Common myeloid progenitor, CD34-positive (primary cell): ENCODE measurements around the gene CDK5.
A peak's percentile ranks its signal among the peaks of the same experiment; 100 is the strongest.

ENCODE experiments used
- CTCF ChIA-PET: fragments of 350-600 bp; sonication (Branson Sonifier 250); formaldehyde crosslinking; loops from one replicate; lab custom pipeline; 2021; ENCODE audit warnings: antibody characterized with exemption; lab: Charles Lee
- POLR2A ChIA-PET: fragments of 350-600 bp; sonication (Branson Sonifier 250); formaldehyde crosslinking; loops from one replicate; lab custom pipeline; 2021; ENCODE audit warnings: antibody characterized with exemption; lab: Charles Lee
- DNase-seq, 3 donors: peaks; one replicate each; pipeline versions ENCODE4 v3.0.0 to v3.0.0-alpha.2; 2013
- H3K27ac ChIP-seq, 2 experiments: 1 replicate in 1 of 2; 2 replicates in 1 of 2; pipeline ENCODE4 v1.7.0; 2013; ENCODE audit warnings: inconsistent platforms in 2 of 2, low read length in 2 of 2, mild to moderate bottlenecking in 2 of 2, low read depth in 1 of 2, moderate library complexity in 1 of 2; ENCODE audit not compliant: severe bottlenecking in 2 of 2, insufficient read depth in 1 of 2, poor library complexity in 1 of 2
- H3K27me3 ChIP-seq, 5 experiments: replicated peaks in 2 of 5; 1 replicate in 3 of 5; 2 replicates in 2 of 5; pipeline versions ENCODE4 v1.6.1 to v1.7.0; 2013; ENCODE audit warnings: low read length in 4 of 5, mild to moderate bottlenecking in 2 of 5, moderate library complexity in 2 of 5, inconsistent platforms in 1 of 5; ENCODE audit not compliant: insufficient read depth in 5 of 5, control insufficient read depth in 4 of 5
- H3K36me3 ChIP-seq, 4 experiments: 1 replicate in 2 of 4; 2 replicates in 2 of 4; pipeline versions ENCODE4 v1.6.1 to v1.7.0; 2013; ENCODE audit warnings: low read length in 3 of 4, control low read depth in 1 of 4, mild to moderate bottlenecking in 1 of 4; ENCODE audit not compliant: control insufficient read depth in 4 of 4, insufficient read depth in 4 of 4
- H3K4me1 ChIP-seq, 4 experiments: 1 replicate in 3 of 4; 2 replicates in 1 of 4; pipeline versions ENCODE4 v1.6.1 to v1.7.1; 2013; ENCODE audit warnings: low read length in 3 of 4, mild to moderate bottlenecking in 3 of 4, control low read depth in 1 of 4, inconsistent platforms in 1 of 4, moderate library complexity in 1 of 4; ENCODE audit not compliant: control insufficient read depth in 4 of 4, insufficient read depth in 4 of 4; ENCODE audit errors: control extremely low read depth in 1 of 4
- H3K4me3 ChIP-seq, 7 experiments: 1 replicate in 4 of 7; 2 replicates in 3 of 7; pipeline versions ENCODE4 v1.5.1 to v1.7.0; 2013; ENCODE audit warnings: mild to moderate bottlenecking in 7 of 7, low read length in 6 of 7, moderate library complexity in 6 of 7, inconsistent platforms in 2 of 7, low read depth in 2 of 7, control low read depth in 1 of 7; ENCODE audit not compliant: insufficient read depth in 4 of 7, control insufficient read depth in 1 of 7; ENCODE audit errors: extremely low read depth in 1 of 7
- H3K9me3 ChIP-seq, 5 experiments: 1 replicate in 4 of 5; 2 replicates in 1 of 5; pipeline versions ENCODE4 v1.6.1 to v1.7.1; 2013; ENCODE audit warnings: low read length in 4 of 5, mild to moderate bottlenecking in 2 of 5, inconsistent platforms in 1 of 5, low read depth in 1 of 5, moderate library complexity in 1 of 5; ENCODE audit not compliant: control insufficient read depth in 4 of 5, insufficient read depth in 2 of 5; ENCODE audit errors: control extremely low read depth in 1 of 5
- WGBS: methylation state at CpG from one replicate; pipeline ENCODE4 v1.1.5; 2013; ENCODE audit not compliant: insufficient coverage; 5-methylcytosine and 5-hydroxymethylcytosine counted together

The CDK5 gene

DNA sequence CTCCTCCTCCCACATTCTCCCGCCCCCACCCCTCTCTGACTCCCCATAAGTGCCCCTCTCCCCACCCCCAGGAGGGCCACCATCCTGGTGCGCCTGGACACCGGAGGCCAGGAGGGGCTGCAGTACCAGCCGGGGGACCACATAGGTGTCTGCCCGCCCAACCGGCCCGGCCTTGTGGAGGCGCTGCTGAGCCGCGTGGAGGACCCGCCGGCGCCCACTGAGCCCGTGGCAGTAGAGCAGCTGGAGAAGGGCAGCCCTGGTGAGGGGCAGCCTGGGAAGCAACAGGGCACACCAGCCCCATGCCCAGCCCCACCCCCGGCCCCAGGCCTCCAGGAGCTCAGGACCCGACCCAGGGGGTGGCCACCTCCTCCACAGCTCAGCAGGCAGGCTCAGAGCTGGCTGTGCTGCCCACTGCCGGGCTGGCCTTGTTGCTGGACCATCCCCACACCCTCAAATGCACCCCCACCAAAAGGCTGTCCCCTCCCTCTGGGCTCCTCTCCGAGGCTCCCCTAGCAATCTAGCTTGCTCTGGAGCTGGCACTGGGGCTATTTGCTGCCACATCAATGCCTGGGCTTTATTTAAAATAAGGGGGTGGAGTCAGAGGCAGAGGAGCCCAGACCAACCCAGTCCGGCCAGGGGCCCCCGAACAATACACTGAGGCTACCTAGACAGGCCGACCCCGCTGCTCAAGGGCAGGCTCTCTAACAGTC lies 48.2 kb downstream of the CDK5 start:
- Histone ChIP-seq H3K4me3 (no peak overlapping the region), H3K27me3 (peaks cover 0 to 42% (median 4%) of the 10 kb centered on the region in 5 experiments), H3K4me1 (peaks cover 0 to 43% (median 38%) of the 10 kb centered on the region in 4 experiments), H3K27ac (peak overlapping the region in 1 of 2 experiments; percentile 43), H3K9me3 (no peaks in the 10 kb centered on the region), H3K36me3 (no peaks in the 10 kb centered on the region)
- 88% methylated on average over 21 of the region's 22 CpGs for WGBS
- ChIA-PET POLR2A (interaction anchor here (0.8 to 1.3 kb wide), 3 partner anchors 15 to 94 kb away, joined by 3 to 4 read pairs (median 3); no protein-coding TSS in a partner anchor), CTCF (interaction anchor here (1.0 to 10.5 kb wide), 10 partner anchors 9 to 560 kb away, joined by 3 to 101 read pairs (median 24); partner anchors contain the start of genes ABCB8, ATG9B and NOS3)
- no peak for DNase-seq

DNA sequence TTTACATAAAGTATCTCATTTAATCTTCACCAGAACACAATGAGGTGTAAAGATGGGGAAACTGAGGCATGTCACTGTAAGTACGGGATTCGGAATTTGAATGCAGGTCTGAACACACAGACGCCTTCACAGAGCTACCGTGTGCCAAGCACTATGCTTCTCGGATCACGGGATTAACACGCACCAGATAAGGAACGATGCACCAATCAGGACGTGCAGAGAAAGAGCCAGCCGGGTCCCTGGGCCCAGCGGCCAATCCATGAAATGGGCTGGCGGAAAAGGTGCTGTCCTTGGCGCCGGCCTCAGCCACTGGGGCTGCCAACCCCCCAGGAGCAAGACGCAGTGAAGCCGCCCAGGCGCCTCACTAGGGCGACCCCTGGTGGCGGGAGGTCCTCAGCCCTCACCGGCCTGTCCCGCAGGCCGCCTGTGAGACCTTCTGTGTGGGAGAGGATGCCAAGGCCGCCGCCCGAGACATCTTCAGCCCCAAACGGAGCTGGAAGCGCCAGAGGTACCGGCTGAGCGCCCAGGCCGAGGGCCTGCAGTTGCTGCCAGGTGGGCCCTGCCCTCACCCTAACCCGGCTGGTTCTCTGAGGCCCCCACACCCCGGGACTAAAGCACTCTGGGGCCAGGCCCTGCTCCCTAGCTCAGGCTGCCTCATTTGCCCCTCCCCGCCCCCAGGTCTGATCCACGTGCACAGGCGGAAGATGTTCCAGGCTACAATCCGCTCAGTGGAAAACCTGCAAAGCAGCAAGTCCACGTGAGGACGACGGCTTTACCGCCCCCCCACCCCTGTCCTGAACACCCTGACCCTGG lies 49.0 kb downstream of the CDK5 start:
- Histone ChIP-seq H3K27me3 (peaks cover 0 to 38% (median 4%) of the 10 kb centered on the region in 5 experiments), H3K36me3 (no peaks in the 10 kb centered on the region), H3K4me1 (peaks cover 0 to 36% (median 30%) of the 10 kb centered on the region in 4 experiments), H3K9me3 (no peaks in the 10 kb centered on the region), H3K4me3 (peak overlapping the region in 2 of 7 experiments; percentile 3 to 14), H3K27ac (peak overlapping the region in 1 of 2 experiments; percentile 44)
- ChIA-PET POLR2A (no interaction called here), CTCF (interaction anchor here (1.0 to 10.5 kb wide), 14 partner anchors 10 to 110 kb away, joined by 3 to 101 read pairs (median 12); partner anchors contain the start of genes ATG9B and NOS3)
- peak in 2 of 3 donors; percentile 65 to 69 for DNase-seq
- 59% methylated on average over 35 of the region's 40 CpGs for WGBS

DNA sequence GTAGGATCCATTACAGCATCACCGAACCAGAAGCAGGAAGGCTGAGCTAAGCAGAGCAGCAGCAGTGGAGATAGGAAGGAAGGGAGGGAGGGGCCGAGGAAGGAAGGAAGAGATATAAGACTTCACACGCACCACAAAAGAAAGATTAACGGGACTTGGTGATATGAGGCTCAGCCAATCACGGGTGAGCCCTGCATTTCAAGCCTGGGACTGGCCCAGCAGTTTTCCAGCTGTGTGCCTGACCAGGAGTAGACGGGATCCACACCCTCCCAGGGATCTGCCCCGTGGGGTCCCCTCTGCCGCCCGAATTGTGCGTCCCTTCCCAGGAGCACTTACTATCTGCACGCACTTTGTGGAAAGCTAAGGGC lies 49.6 kb downstream of the CDK5 start:
- peak in 2 of 3 donors; percentile 31 to 36 for DNase-seq
- Histone ChIP-seq H3K27ac (peak overlapping the region in 1 of 2 experiments; percentile 44), H3K9me3 (no peaks in the 10 kb centered on the region), H3K27me3 (peaks cover 0 to 36% (median 4%) of the 10 kb centered on the region in 5 experiments), H3K36me3 (no peaks in the 10 kb centered on the region), H3K4me1 (peaks cover 0 to 31% (median 26%) of the 10 kb centered on the region in 4 experiments), H3K4me3 (no peak overlapping the region)
- 12% methylated on average over 5 of the region's 11 CpGs for WGBS
- CTCF ChIA-PET, result interaction anchor here (1.2 to 10.5 kb wide), 13 partner anchors 10 to 110 kb away, joined by 3 to 101 read pairs (median 17); partner anchors contain the start of genes ATG9B and NOS3
- POLR2A ChIA-PET, result no interaction called here

DNA sequence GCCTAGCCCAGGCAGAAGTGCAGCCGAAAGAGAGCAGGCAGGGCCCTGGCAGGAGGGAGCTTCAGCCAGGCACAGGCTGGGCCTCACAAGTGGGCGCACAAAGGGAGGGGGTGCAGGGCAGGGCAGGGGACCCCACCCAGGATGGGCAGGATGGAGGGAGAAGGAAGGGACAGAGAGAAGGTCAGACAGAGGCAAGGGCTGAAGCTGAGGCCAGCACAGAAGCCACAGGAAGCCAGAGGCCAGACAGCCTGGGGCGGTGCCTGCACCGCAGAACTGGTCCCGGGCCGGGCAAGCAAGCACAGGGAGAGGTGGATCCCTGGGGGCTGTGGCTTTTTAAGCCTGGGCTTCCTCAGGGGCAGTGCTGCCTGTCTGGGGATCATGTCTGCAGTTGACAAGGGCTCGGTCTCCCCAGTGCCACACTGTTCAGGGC lies 50.2 kb downstream of the CDK5 start:
- ChIA-PET CTCF (interaction anchor here (0.7 to 10.5 kb wide), 14 partner anchors 10 to 109 kb away, joined by 3 to 101 read pairs (median 6); partner anchors contain the start of genes ATG9B and NOS3), POLR2A (no interaction called here)
- no peak overlapping the region for H3K27ac ChIP-seq
- no peak overlapping the region for H3K4me3 ChIP-seq
- H3K36me3 ChIP-seq, result no peaks in the 10 kb centered on the region
- peaks cover 0 to 25% (median 22%) of the 10 kb centered on the region in 4 experiments for H3K4me1 ChIP-seq
- WGBS, result 34% methylated on average over 6 of the region's 7 CpGs
- H3K27me3 ChIP-seq, result peaks cover 0 to 33% (median 4%) of the 10 kb centered on the region in 5 experiments
- DNase-seq, result no peak
- no peaks in the 10 kb centered on the region for H3K9me3 ChIP-seq

DNA sequence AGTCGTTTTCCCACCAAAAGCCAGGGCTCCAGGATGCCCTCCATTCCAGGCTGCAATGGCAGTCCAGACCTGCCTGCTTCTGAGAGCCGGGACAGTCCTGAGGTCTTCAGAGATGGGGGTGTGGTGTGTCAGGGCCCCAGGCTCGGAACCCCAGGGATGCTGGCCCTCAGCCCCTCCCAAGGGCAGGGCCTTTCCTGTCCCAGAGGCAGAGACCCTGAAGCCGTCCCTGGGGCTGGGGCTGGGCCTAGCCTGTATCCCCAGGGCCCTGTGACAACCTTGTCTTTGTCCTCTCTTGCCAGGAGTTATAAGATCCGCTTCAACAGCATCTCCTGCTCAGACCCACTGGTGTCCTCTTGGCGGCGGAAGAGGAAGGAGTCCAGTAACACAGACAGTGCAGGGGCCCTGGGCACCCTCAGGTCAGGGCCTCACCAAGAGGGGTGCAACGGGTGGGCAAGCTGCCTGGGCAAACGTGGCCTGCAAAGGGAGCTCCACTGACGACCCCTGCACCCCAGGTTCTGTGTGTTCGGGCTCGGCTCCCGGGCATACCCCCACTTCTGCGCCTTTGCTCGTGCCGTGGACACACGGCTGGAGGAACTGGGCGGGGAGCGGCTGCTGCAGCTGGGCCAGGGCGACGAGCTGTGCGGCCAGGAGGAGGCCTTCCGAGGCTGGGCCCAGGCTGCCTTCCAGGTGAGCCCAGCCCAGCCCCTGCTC lies 51.0 kb downstream of the CDK5 start:
- Histone ChIP-seq H3K4me1 (peaks cover 0 to 23% (median 22%) of the 10 kb centered on the region in 4 experiments), H3K9me3 (no peaks in the 10 kb centered on the region), H3K27me3 (peaks cover 0 to 31% (median 4%) of the 10 kb centered on the region in 5 experiments), H3K27ac (no peak overlapping the region), H3K36me3 (no peaks in the 10 kb centered on the region), H3K4me3 (no peak overlapping the region)
- WGBS, result 93% methylated on average over 23 of the region's 23 CpGs
- ChIA-PET CTCF (interaction anchor here (0.7 to 10.5 kb wide), 12 partner anchors 9 to 108 kb away, joined by 3 to 101 read pairs (median 8); partner anchors contain the start of genes ATG9B and NOS3), POLR2A (no interaction called here)
- no peak for DNase-seq

DNA sequence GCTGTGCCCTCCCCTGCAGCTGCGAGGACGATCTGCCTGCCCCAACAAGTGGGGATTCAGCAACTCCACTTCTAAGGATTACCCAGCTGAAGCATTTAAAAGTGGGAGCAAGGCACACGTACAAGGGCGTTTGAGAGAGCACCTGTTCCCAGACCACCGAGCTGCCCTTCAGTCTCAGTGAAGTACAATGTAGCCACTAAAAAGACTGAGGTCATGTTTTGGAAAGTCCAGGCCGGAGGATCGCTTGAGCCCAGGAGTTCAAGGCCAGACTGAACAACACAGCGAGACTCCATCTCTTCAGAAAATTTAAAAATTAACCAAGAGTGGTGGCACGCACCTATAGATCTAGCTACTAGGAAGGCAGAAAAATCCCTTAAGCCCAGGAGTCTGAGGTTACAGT lies 52.1 kb downstream of the CDK5 start:
- Histone ChIP-seq H3K27me3 (peaks cover 0 to 25% (median 2%) of the 10 kb centered on the region in 5 experiments), H3K4me1 (peaks cover 0 to 20% (median 18%) of the 10 kb centered on the region in 4 experiments), H3K9me3 (no peaks in the 10 kb centered on the region), H3K36me3 (no peaks in the 10 kb centered on the region), H3K27ac (no peak overlapping the region), H3K4me3 (no peak overlapping the region)
- WGBS, result 96% methylated on average over 8 of the region's 9 CpGs
- CTCF ChIA-PET, result interaction anchor here (1.3 to 10.5 kb wide), 6 partner anchors 9 to 42 kb away, joined by 3 to 101 read pairs (median 14); partner anchors contain the start of gene NOS3
- DNase-seq, result no peak
- POLR2A ChIA-PET, result interaction anchor here (1.1 kb wide), 1 partner anchor 9 kb away, joined by 3 read pairs; no protein-coding TSS in a partner anchor
